ENCODE measurements around the gene RTN4IP1. TPM values are rescaled to one million over a fixed set of nuclear protein-coding genes. Genes with fewer than 3 reads are reported as not detected.

The RTN4IP1 gene
- total RNA-seq, 1 donor from 2014 or later, result 11.2 TPM

- Mint-ChIP-seq H3K9me3 (no peaks in the 10 kb centered on the region), H3K36me3 (ENCODE audit: low read depth) (peaks cover 60% of the 10 kb centered on the region), H3K27me3 (no peaks in the 10 kb centered on the region), H3K4me3 (no peak overlapping the region), H3K4me1 (peaks cover 5% of the 10 kb centered on the region), H3K27ac (no peak overlapping the region)
- TF ChIP-seq, protein P1, sequence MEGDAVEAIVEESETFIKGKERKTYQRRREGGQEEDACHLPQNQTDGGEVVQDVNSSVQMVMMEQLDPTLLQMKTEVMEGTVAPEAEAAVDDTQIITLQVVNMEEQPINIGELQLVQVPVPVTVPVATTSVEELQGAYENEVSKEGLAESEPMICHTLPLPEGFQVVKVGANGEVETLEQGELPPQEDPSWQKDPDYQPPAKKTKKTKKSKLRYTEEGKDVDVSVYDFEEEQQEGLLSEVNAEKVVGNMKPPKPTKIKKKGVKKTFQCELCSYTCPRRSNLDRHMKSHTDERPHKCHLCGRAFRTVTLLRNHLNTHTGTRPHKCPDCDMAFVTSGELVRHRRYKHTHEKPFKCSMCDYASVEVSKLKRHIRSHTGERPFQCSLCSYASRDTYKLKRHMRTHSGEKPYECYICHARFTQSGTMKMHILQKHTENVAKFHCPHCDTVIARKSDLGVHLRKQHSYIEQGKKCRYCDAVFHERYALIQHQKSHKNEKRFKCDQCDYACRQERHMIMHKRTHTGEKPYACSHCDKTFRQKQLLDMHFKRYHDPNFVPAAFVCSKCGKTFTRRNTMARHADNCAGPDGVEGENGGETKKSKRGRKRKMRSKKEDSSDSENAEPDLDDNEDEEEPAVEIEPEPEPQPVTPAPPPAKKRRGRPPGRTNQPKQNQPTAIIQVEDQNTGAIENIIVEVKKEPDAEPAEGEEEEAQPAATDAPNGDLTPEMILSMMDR (IDR thresholded peaks at IDR 0.05), result no peak
- POLR2A ChIA-PET, result no interaction called here
- DNase-seq (no peak), ATAC-seq (ENCODE audit: low read depth) (no peak)
- intact Hi-C loops (cut with micrococcal nuclease), result loop anchor here (5.0 to 10.0 kb wide), 2 partner anchors 1085 to 1137 kb away; no protein-coding TSS in a partner anchor
- CTCF ChIA-PET, result interaction anchor here (1.1 to 5.6 kb wide), 6 partner anchors 29 to 410 kb away, joined by 3 to 29 read pairs (median 5); no protein-coding TSS in a partner anchor
These were observed 59.9 kb downstream of the RTN4IP1 start for GRCh38 chr6:106569428-106569827.

GRCh38 chr6:106568530-106568929 lies 60.8 kb downstream of the RTN4IP1 start:
- Mint-ChIP-seq H3K27me3 (no peaks in the 10 kb centered on the region), H3K4me3 (no peak overlapping the region)
- CTCF ChIA-PET, result interaction anchor here (0.9 to 5.6 kb wide), 3 partner anchors 124 to 416 kb away, joined by 3 to 29 read pairs (median 4); no protein-coding TSS in a partner anchor

DNA sequence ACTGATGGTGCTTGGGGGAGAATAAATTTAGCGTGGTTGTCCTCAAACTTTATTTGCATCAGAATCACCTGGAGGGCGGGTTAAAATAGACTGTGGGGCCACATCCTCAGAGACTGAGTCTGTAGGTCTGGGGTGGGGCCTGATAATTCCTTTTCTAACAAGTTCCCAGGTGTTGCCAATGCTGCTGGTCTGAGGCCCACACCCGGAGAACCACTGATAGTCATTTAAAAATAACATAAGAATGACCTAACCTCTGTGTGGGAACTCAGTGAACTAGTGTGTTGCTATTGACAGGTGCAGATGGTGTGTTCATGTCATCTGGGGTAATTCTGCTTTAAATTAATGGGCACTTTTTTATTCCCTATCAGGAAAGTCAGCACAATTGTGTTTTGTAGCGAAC lies 64.8 kb downstream of the RTN4IP1 start:
- ATAC-seq (ENCODE audit: low read depth), result no peak
- intact Hi-C loops (cut with micrococcal nuclease), result loop anchor here (10.0 kb wide), 1 partner anchor 1080 kb away; no protein-coding TSS in a partner anchor
- ChIA-PET CTCF (interaction anchor here (1.1 to 4.0 kb wide), 5 partner anchors 9 to 415 kb away, joined by 3 to 42 read pairs (median 7); no protein-coding TSS in a partner anchor), POLR2A (interaction anchor here (0.6 kb wide), 1 partner anchor 124 kb away, joined by 5 read pairs; no protein-coding TSS in a partner anchor)
- Mint-ChIP-seq H3K27ac (no peak overlapping the region), H3K36me3 (ENCODE audit: low read depth) (peaks cover 80% of the 10 kb centered on the region), H3K9me3 (no peaks in the 10 kb centered on the region), H3K27me3 (no peaks in the 10 kb centered on the region), H3K4me1 (peaks cover 3% of the 10 kb centered on the region), H3K4me3 (no peak overlapping the region)
- TF ChIP-seq, protein P1 (IDR thresholded peaks at IDR 0.05), result no peak
- DNase-seq, result no peak

More at GRCh38 chr6:106568530-106568929, 60.8 kb downstream of the RTN4IP1 start:
- POLR2A ChIA-PET, result no interaction called here
- intact Hi-C loops (cut with micrococcal nuclease), result loop anchor here (5.0 to 10.0 kb wide), 2 partner anchors 1084 to 1136 kb away; no protein-coding TSS in a partner anchor
- TF ChIP-seq, protein P1 (IDR thresholded peaks at IDR 0.05), result no peak
- H3K27ac Mint-ChIP-seq, result peak overlapping the region; percentile 41
- H3K9me3 Mint-ChIP-seq, result no peaks in the 10 kb centered on the region
- DNase-seq, result no peak
- no peak for ATAC-seq (ENCODE audit: low read depth)
- H3K4me1 Mint-ChIP-seq, result peaks cover 5% of the 10 kb centered on the region
- H3K36me3 Mint-ChIP-seq (ENCODE audit: low read depth), result peaks cover 69% of the 10 kb centered on the region

- Mint-ChIP-seq H3K4me3 (no peak overlapping the region), H3K36me3 (ENCODE audit: low read depth) (peaks cover 80% of the 10 kb centered on the region), H3K9me3 (no peaks in the 10 kb centered on the region), H3K27ac (peak overlapping the region; percentile 61), H3K4me1 (peaks cover 3% of the 10 kb centered on the region), H3K27me3 (no peaks in the 10 kb centered on the region)
- TF ChIP-seq, protein P1 (IDR thresholded peaks at IDR 0.05), result no peak
- POLR2A ChIA-PET, result interaction anchor here (1.2 kb wide), 1 partner anchor 53 kb away, joined by 3 read pairs; no protein-coding TSS in a partner anchor
- ATAC-seq (ENCODE audit: low read depth), result no peak
- DNase-seq, result no peak
- CTCF ChIA-PET, result interaction anchor here (1.0 to 4.0 kb wide), 6 partner anchors 9 to 416 kb away, joined by 3 to 42 read pairs (median 6); no protein-coding TSS in a partner anchor
- intact Hi-C loops (cut with micrococcal nuclease), result loop anchor here (10.0 kb wide), 1 partner anchor 1079 kb away; no protein-coding TSS in a partner anchor
These were observed 65.7 kb downstream of the RTN4IP1 start for GRCh38 chr6:106563614-106564013.

GRCh38 chr6:106561686-106562405 lies 67.5 kb downstream of the RTN4IP1 start:
- intact Hi-C loops (cut with micrococcal nuclease), result loop anchor here (10.0 kb wide), 1 partner anchor 1077 kb away; no protein-coding TSS in a partner anchor
- ATAC-seq (ENCODE audit: low read depth) (no peak), DNase-seq (no peak)
- H3K4me3 Mint-ChIP-seq, result no peak overlapping the region
- peaks cover 3% of the 10 kb centered on the region for H3K4me1 Mint-ChIP-seq
- H3K36me3 Mint-ChIP-seq (ENCODE audit: low read depth), result peaks cover 82% of the 10 kb centered on the region
- H3K9me3 Mint-ChIP-seq, result no peaks in the 10 kb centered on the region
- TF ChIP-seq, protein P1 (IDR thresholded peaks at IDR 0.05), result no peak
- H3K27me3 Mint-ChIP-seq, result no peaks in the 10 kb centered on the region
- ChIA-PET CTCF (interaction anchor here (1.3 to 4.0 kb wide), 6 partner anchors 9 to 418 kb away, joined by 4 to 42 read pairs (median 8); no protein-coding TSS in a partner anchor), POLR2A (interaction anchor here (0.9 to 2.1 kb wide), 2 partner anchors 41 to 49 kb away, joined by 3 to 8 read pairs; no protein-coding TSS in a partner anchor)
- peak overlapping the region; percentile 35 for H3K27ac Mint-ChIP-seq

Measured in activated B cell treated with CpG ODN at 0.5 μM for 24 hours (primary cell).